HL-60 (cell line): Measurements from ENCODE around the gene C10orf105.

Experiments used
- CTCF ChIP-seq: IDR thresholded peaks from one replicate; pipeline ENCODE4 v1.5.1; 2011; ENCODE audit warnings: low read length, control low read depth, inconsistent platforms; ENCODE audit not compliant: insufficient read depth
- GABPA ChIP-seq: IDR thresholded peaks from 2 replicates; pipeline ENCODE4 v1.6.1; 2012; ENCODE audit warnings: low read depth
- POLR2AphosphoS5 ChIP-seq: IDR thresholded peaks from 2 replicates; pipeline ENCODE4 v1.6.1; 2012; ENCODE audit warnings: low read depth
- REST ChIP-seq: IDR thresholded peaks from 2 replicates; pipeline ENCODE4 v1.6.1; 2012; ENCODE audit warnings: low read depth; ENCODE audit not compliant: insufficient replicate concordance
- SPI1 ChIP-seq: IDR thresholded peaks from 2 replicates; pipeline ENCODE4 v1.6.1; 2012; ENCODE audit warnings: low read depth, mild to moderate bottlenecking, borderline replicate concordance

GRCh38 chr10:71706216-71707121 lies 13.1 kb downstream of the C10orf105 start:
- TF ChIP-seq CTCF, result no peak
- TF ChIP-seq POLR2AphosphoS5, result no peak
- no peak for TF ChIP-seq SPI1
- no peak for TF ChIP-seq REST
- no peak for TF ChIP-seq GABPA
